SK-N-SH (cell line): ENCODE measurements around the gene CDH16. TPM values are rescaled to one million over a fixed set of nuclear protein-coding genes. Genes with fewer than 3 reads are reported as not detected.

Source experiments
- CTCF ChIA-PET: fragments of 300-600, 350-600 bp; formaldehyde crosslinking; extraction: SDS; loops from one replicate; lab custom pipeline; 2021; lab: Yijun Ruan, JAX
- POLR2A ChIA-PET: fragments of 350-600 bp; sonication (Branson Sonifier 250); formaldehyde crosslinking; extraction: SDS; loops from one replicate; lab custom pipeline; 2020; ENCODE audit warnings: antibody characterized with exemption, inconsistent platforms; lab: Yijun Ruan, JAX
- DNase-seq: peaks from one replicate; pipeline ENCODE4 v3.0.0; 2012
- H2AFZ ChIP-seq: fragments of 200-600 bp; sonication (generic); 2 replicates; pipeline ENCODE4 v1.8.1; 2016; ENCODE audit warnings: antibody characterized with exemption, mild to moderate bottlenecking, low read depth
- H3F3A ChIP-seq: fragments of 200-600 bp; sonication (generic); replicated peaks from 2 replicates; pipeline ENCODE3; 2016; ENCODE audit warnings: antibody characterized with exemption, mild to moderate bottlenecking; ENCODE audit not compliant: insufficient read depth
- H3K27ac ChIP-seq, 2 experiments: fragments of 200-500 bp in 1 of 2; fragments of 200-600 bp in 1 of 2; sonication (Bioruptor generic) in 1 of 2; sonication (generic), shearing (Covaris generic) in 1 of 2; 2 replicates each; pipeline versions ENCODE4 v1.5.1 to v1.6.1; 2014 to 2016; ENCODE audit warnings: low read depth in 2 of 2, inconsistent platforms in 1 of 2, low read length in 1 of 2, mild to moderate bottlenecking in 1 of 2, mixed read lengths in 1 of 2
- H3K27me3 ChIP-seq: fragments of 200-600 bp; sonication (generic), shearing (Covaris generic); 2 replicates; pipeline ENCODE4 v1.6.1; 2016; ENCODE audit warnings: mixed run types; ENCODE audit not compliant: insufficient read depth
- H3K36me3 ChIP-seq, 2 experiments: fragments of 200-500 bp in 1 of 2; fragments of 200-600 bp in 1 of 2; sonication (Bioruptor generic) in 1 of 2; sonication (generic) in 1 of 2; replicated peaks in 1 of 2; 2 replicates each; pipeline versions ENCODE3 to v1.5.1; 2014 to 2016; ENCODE audit warnings: low read length in 1 of 2, mild to moderate bottlenecking in 1 of 2; ENCODE audit not compliant: insufficient read depth in 2 of 2, control insufficient read depth in 1 of 2
- H3K4me1 ChIP-seq, 2 experiments: fragments of 200-500 bp in 1 of 2; fragments of 200-600 bp in 1 of 2; sonication (Bioruptor generic) in 1 of 2; sonication (generic), shearing (Covaris generic) in 1 of 2; 2 replicates each; pipeline versions ENCODE4 v1.5.1 to v1.6.1; 2014 to 2016; ENCODE audit warnings: low read depth in 1 of 2, low read length in 1 of 2, mixed run types in 1 of 2; ENCODE audit not compliant: insufficient read depth in 2 of 2, control insufficient read depth in 1 of 2
- H3K4me2 ChIP-seq: fragments of 200-600 bp; sonication (generic), shearing (Covaris generic); 2 replicates; pipeline ENCODE4 v1.6.1; 2017; ENCODE audit warnings: mixed run types
- H3K4me3 ChIP-seq, 2 experiments: fragments of 200-500 bp in 1 of 2; fragments of 200-600 bp in 1 of 2; sonication (Bioruptor generic) in 1 of 2; sonication (generic), shearing (Covaris generic) in 1 of 2; 2 replicates each; pipeline versions ENCODE4 v1.5.1 to v1.8.1; 2014 to 2016; ENCODE audit warnings: low read depth in 2 of 2, inconsistent platforms in 1 of 2, low read length in 1 of 2, mild to moderate bottlenecking in 1 of 2, mixed read lengths in 1 of 2, moderate library complexity in 1 of 2
- H3K79me2 ChIP-seq: fragments of 200-600 bp; sonication (generic); 2 replicates; pipeline ENCODE4 v1.8.1; 2017; ENCODE audit warnings: mild to moderate bottlenecking; ENCODE audit not compliant: insufficient read depth
- H3K9ac ChIP-seq: fragments of 200-600 bp; sonication (generic); 2 replicates; pipeline ENCODE4 v1.6.1; 2017; ENCODE audit warnings: mixed run types
- H3K9me2 ChIP-seq: fragments of 200-600 bp; sonication (generic); 2 replicates; pipeline ENCODE4 v1.6.1; 2017; ENCODE audit warnings: mixed run types
- H3K9me3 ChIP-seq: fragments of 200-600 bp; sonication (generic); 2 replicates; pipeline ENCODE4 v1.6.1; 2017; ENCODE audit warnings: mixed run types, mild to moderate bottlenecking, moderate library complexity
- H4K20me1 ChIP-seq: fragments of 200-600 bp; sonication (generic); 2 replicates; pipeline ENCODE4 v1.6.1; 2017; ENCODE audit warnings: mild to moderate bottlenecking, mixed run types; ENCODE audit not compliant: insufficient read depth
- ELF1 ChIP-seq: IDR thresholded peaks from 2 replicates; pipeline ENCODE4 v1.4.0; 2012
- EZH2phosphoT487 ChIP-seq: fragments of 200-600 bp; sonication (generic); IDR thresholded peaks from 2 replicates; pipeline ENCODE4 v1.6.1; 2017; ENCODE audit warnings: low read depth, mixed run types, mild to moderate bottlenecking, antibody characterized with exemption, moderate library complexity, borderline replicate concordance
- FOSL2 ChIP-seq: IDR thresholded peaks from 2 replicates; pipeline ENCODE4 v1.4.0; 2012; ENCODE audit warnings: low read depth, mild to moderate bottlenecking, moderate library complexity, borderline replicate concordance
- GABPA ChIP-seq: IDR thresholded peaks from 2 replicates; pipeline ENCODE4 v1.4.0; 2012; ENCODE audit warnings: low read depth, mild to moderate bottlenecking
- MXI1 ChIP-seq: IDR thresholded peaks from 2 replicates; pipeline ENCODE4 v1.6.1; 2012; ENCODE audit warnings: mild to moderate bottlenecking, low read depth, low read length, improper control_type of control experiment
- POLR2AphosphoS5 ChIP-seq: IDR thresholded peaks from 2 replicates; pipeline ENCODE4 v1.6.1; 2012; ENCODE audit warnings: low read depth, low read length
- RFX5 ChIP-seq: IDR thresholded peaks from 2 replicates; pipeline ENCODE4 v1.6.1; 2012; ENCODE audit warnings: mild to moderate bottlenecking, improper control_type of control experiment, low read length
- SIN3A ChIP-seq: IDR thresholded peaks from 2 replicates; pipeline ENCODE4 v1.6.1; 2012; ENCODE audit warnings: low read depth, mild to moderate bottlenecking, low read length, moderate library complexity, borderline replicate concordance
- TCF12 ChIP-seq: IDR thresholded peaks from 2 replicates; pipeline ENCODE4 v1.4.0; 2012
- YY1 ChIP-seq: IDR thresholded peaks from 2 replicates; pipeline ENCODE4 v1.4.0; 2012; ENCODE audit warnings: low read depth, mild to moderate bottlenecking
- WGBS: methylation state at CpG from one replicate; pipeline ENCODE4 v1.1.6; 2017; ENCODE audit warnings: low lambda C conversion rate; 5-methylcytosine and 5-hydroxymethylcytosine counted together
- polyA plus RNA-seq, 3 experiments: library from polyadenylated mRNA; depleted of rRNA; stranded (reverse); fragments of >200 nt; gene quantifications; 2 replicates each; pipeline ENCODE4 v1.2.3, GENCODE V29; 2012
- TF ChIP-seq, protein P1 (sequence below): IDR thresholded peaks from 2 replicates; pipeline ENCODE4 v1.6.1; 2012; ENCODE audit warnings: mild to moderate bottlenecking, low read depth, low read length, moderate library complexity
- TF ChIP-seq, protein P2 (sequence below): fragments of 150-350 bp; IDR thresholded peaks from 2 replicates; pipeline ENCODE4 v1.6.1; 2016; ENCODE audit warnings: mild to moderate bottlenecking, low read depth, low read length
- TF ChIP-seq, protein P3 (sequence below): fragments of 200-600 bp; sonication (generic); IDR thresholded peaks from 2 replicates; pipeline ENCODE4 v1.6.1; 2017; ENCODE audit warnings: antibody characterized with exemption, mild to moderate bottlenecking, moderate library complexity

Gene CDH16
- polyA plus RNA-seq, 1 of the 3 experiments (the other 2 are of a cell fraction), result not detected

- Histone ChIP-seq H3F3A (peaks cover 6% of the 10 kb centered on the region), H2AFZ (no peak overlapping the region), H3K27ac (no peak overlapping the region), H3K79me2 (peaks cover 65% of the 10 kb centered on the region), H3K4me1 (peaks cover 7 to 24% of the 10 kb centered on the region in 2 experiments; a peak in 2 of 4 replicates), H3K9me3 (no peaks in the 10 kb centered on the region), H3K9ac (peak overlapping the region; percentile 97; the same call in 1 of the 2 replicates), H3K4me2 (peak overlapping the region; percentile 96), H4K20me1 (peaks cover 24% of the 10 kb centered on the region), H3K27me3 (no peaks in the 10 kb centered on the region), H3K9me2 (no peaks in the 10 kb centered on the region), H3K36me3 (peaks cover 18 to 38% of the 10 kb centered on the region in 2 experiments)
- DNase-seq, result no peak
- ChIA-PET POLR2A (no interaction called here), CTCF (interaction anchor here (1.5 to 1.6 kb wide), 2 partner anchors 18 to 41 kb away, joined by 4 to 5 read pairs; no protein-coding TSS in a partner anchor)
- WGBS, result 100% methylated on average over 5 of the region's 6 CpGs
- TF ChIP-seq GABPA, result no peak
- TF ChIP-seq, protein P1, sequence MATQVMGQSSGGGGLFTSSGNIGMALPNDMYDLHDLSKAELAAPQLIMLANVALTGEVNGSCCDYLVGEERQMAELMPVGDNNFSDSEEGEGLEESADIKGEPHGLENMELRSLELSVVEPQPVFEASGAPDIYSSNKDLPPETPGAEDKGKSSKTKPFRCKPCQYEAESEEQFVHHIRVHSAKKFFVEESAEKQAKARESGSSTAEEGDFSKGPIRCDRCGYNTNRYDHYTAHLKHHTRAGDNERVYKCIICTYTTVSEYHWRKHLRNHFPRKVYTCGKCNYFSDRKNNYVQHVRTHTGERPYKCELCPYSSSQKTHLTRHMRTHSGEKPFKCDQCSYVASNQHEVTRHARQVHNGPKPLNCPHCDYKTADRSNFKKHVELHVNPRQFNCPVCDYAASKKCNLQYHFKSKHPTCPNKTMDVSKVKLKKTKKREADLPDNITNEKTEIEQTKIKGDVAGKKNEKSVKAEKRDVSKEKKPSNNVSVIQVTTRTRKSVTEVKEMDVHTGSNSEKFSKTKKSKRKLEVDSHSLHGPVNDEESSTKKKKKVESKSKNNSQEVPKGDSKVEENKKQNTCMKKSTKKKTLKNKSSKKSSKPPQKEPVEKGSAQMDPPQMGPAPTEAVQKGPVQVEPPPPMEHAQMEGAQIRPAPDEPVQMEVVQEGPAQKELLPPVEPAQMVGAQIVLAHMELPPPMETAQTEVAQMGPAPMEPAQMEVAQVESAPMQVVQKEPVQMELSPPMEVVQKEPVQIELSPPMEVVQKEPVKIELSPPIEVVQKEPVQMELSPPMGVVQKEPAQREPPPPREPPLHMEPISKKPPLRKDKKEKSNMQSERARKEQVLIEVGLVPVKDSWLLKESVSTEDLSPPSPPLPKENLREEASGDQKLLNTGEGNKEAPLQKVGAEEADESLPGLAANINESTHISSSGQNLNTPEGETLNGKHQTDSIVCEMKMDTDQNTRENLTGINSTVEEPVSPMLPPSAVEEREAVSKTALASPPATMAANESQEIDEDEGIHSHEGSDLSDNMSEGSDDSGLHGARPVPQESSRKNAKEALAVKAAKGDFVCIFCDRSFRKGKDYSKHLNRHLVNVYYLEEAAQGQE, result no peak
- no peak for TF ChIP-seq SIN3A
- no peak for TF ChIP-seq RFX5
- TF ChIP-seq, protein P2, sequence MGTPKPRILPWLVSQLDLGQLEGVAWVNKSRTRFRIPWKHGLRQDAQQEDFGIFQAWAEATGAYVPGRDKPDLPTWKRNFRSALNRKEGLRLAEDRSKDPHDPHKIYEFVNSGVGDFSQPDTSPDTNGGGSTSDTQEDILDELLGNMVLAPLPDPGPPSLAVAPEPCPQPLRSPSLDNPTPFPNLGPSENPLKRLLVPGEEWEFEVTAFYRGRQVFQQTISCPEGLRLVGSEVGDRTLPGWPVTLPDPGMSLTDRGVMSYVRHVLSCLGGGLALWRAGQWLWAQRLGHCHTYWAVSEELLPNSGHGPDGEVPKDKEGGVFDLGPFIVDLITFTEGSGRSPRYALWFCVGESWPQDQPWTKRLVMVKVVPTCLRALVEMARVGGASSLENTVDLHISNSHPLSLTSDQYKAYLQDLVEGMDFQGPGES, result no peak
- TF ChIP-seq FOSL2, result no peak
- TF ChIP-seq POLR2AphosphoS5, result no peak
- TF ChIP-seq, protein P3, sequence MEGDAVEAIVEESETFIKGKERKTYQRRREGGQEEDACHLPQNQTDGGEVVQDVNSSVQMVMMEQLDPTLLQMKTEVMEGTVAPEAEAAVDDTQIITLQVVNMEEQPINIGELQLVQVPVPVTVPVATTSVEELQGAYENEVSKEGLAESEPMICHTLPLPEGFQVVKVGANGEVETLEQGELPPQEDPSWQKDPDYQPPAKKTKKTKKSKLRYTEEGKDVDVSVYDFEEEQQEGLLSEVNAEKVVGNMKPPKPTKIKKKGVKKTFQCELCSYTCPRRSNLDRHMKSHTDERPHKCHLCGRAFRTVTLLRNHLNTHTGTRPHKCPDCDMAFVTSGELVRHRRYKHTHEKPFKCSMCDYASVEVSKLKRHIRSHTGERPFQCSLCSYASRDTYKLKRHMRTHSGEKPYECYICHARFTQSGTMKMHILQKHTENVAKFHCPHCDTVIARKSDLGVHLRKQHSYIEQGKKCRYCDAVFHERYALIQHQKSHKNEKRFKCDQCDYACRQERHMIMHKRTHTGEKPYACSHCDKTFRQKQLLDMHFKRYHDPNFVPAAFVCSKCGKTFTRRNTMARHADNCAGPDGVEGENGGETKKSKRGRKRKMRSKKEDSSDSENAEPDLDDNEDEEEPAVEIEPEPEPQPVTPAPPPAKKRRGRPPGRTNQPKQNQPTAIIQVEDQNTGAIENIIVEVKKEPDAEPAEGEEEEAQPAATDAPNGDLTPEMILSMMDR, result no peak
- no peak for TF ChIP-seq MXI1
- no peak for TF ChIP-seq TCF12
- no peak for TF ChIP-seq EZH2phosphoT487
- TF ChIP-seq YY1, result no peak
- no peak for TF ChIP-seq ELF1
- TF ChIP-seq, all 33 proteins: peak for 0
- no peak overlapping the region; a peak in 1 of 4 replicates for H3K4me3 ChIP-seq
Observed at GRCh38 chr16:66936462-66936861, 17.8 kb upstream of the CDH16 start.
